Erythroblast (primary cell): ENCODE measurements around the gene TTC32.

ENCODE experiments used
- GATA1 ChIP-seq: IDR thresholded peaks from 2 replicates; pipeline ENCODE4 v1.6.1; 2011; ENCODE audit warnings: low read depth, mild to moderate bottlenecking, control low read depth, low read length, moderate library complexity
- POLR2A ChIP-seq: IDR thresholded peaks from 2 replicates; pipeline ENCODE4 v1.6.1; 2011; ENCODE audit warnings: mild to moderate bottlenecking, low read length

DNA sequence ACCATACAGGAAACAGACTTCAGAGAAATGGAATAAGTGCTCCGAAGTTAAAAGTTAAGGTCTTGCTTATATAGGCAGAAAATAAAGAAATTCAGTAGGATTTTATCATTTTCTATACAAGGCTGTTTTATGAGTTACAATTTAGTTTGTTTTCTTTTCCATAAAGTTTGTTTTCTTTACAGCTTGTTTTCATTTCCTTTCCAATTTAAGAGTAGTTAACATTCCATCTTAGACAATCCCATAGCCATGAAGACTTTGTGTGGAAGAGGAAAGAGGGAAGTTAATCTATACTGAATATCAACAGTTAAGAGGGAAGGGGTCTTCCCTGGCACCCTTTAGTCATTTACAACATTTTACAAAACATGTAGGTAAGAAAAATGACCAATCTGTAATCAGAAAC is 26.5 kb downstream of the TTC32 start:
- no peak for TF ChIP-seq POLR2A
- TF ChIP-seq GATA1 = no peak
